T-helper 2 cell (primary cell): ENCODE data around the gene RIOK3.
"Not testable (repeated sequence)": the region's sequence is repeated elsewhere in the genome, so short reads cannot be mapped to it uniquely, and the experiment has no call there.

Experiments
- DNase-seq, 5 experiments: peaks; one replicate each; pipeline versions ENCODE4 v3.0.0 to v3.0.0-alpha.2; 2012 to 2022
- total RNA-seq, 2 donors: gene quantifications; one replicate each; lab custom pipeline; 2026; lab: John Stamatoyannopoulos, UW

The RIOK3 gene
- 129 to 158 reads per million in 2 donors for total RNA-seq

GRCh38 chr18:23452728-23453679 is at the start of gene RIOK3:
Gene RIOK3 (plus strand): TSS chr18:23453287. CDS start chr18:23453440, 153 bp downstream.
- peak; percentile 74 to 93 (median 82) for DNase-seq

GRCh38 chr18:23403310-23403709 is 49.8 kb upstream of the RIOK3 start:
- DNase-seq: no peak

- DNase-seq: no peak
These were observed 47.5 kb upstream of the RIOK3 start for GRCh38 chr18:23405636-23406035.

- no peak for DNase-seq
These were observed 46.8 kb upstream of the RIOK3 start for GRCh38 chr18:23406271-23406787.

GRCh38 chr18:23412351-23412964 is 40.6 kb upstream of the RIOK3 start:
- DNase-seq: no peak

- DNase-seq: no peak
These were observed 37.6 kb upstream of the RIOK3 start for GRCh38 chr18:23415515-23415914.

- no peak for DNase-seq
These were observed 36.8 kb upstream of the RIOK3 start for GRCh38 chr18:23416298-23416697.

- DNase-seq: no peak
These were observed 31.8 kb upstream of the RIOK3 start for GRCh38 chr18:23421277-23421676.

- peak in 2 of 5 experiments; percentile 11 to 62 for DNase-seq
These were observed 30.2 kb upstream of the RIOK3 start for GRCh38 chr18:23422751-23423418.

- DNase-seq: no peak
These were observed 28.5 kb upstream of the RIOK3 start for GRCh38 chr18:23424616-23425015.

- no peak for DNase-seq
These were observed 24.3 kb upstream of the RIOK3 start for GRCh38 chr18:23428821-23429220.

- not testable (repeated sequence) for DNase-seq
These were observed 23.5 kb upstream of the RIOK3 start for GRCh38 chr18:23429538-23429937.

GRCh38 chr18:23433360-23433759 is 19.7 kb upstream of the RIOK3 start:
- no peak for DNase-seq

- peak; percentile 56 to 80 (median 72) for DNase-seq
These were observed 15.6 kb upstream of the RIOK3 start for GRCh38 chr18:23437357-23438045.

- no peak for DNase-seq
These were observed 15.1 kb upstream of the RIOK3 start for GRCh38 chr18:23438046-23438377.

- DNase-seq: no peak
These were observed 14.3 kb upstream of the RIOK3 start for GRCh38 chr18:23438608-23439366.

GRCh38 chr18:23440131-23440530 is 13.0 kb upstream of the RIOK3 start:
- DNase-seq: no peak

- no peak for DNase-seq
These were observed 10.1 kb upstream of the RIOK3 start for GRCh38 chr18:23442958-23443357.

GRCh38 chr18:23448291-23448690 is 4.8 kb upstream of the RIOK3 start:
- DNase-seq: no peak

- DNase-seq: no peak
These were observed 3.1 kb upstream of the RIOK3 start for GRCh38 chr18:23450022-23450421.

GRCh38 chr18:23451011-23451410 is 2.1 kb upstream of the RIOK3 start:
- DNase-seq: no peak

- no peak for DNase-seq
These were observed 1.6 kb upstream of the RIOK3 start for GRCh38 chr18:23451491-23451890.
